HG03108 (cell line): ENCODE measurements around the gene HSPBAP1.

Source experiments
- ATAC-seq: cut with Tn5 transposase; IDR thresholded peaks from one replicate; pipeline ENCODE4 v1.9.1; 2021; ENCODE audit warnings: moderate library complexity; ENCODE audit not compliant: unreplicated experiment

HSPBAP1 gene

GRCh38 chr3:122690096-122690495, 103.5 kb downstream of the HSPBAP1 start:
- ATAC-seq: no peak
